ENCODE measurements around the gene BICD2. TPM values are rescaled to one million over a fixed set of nuclear protein-coding genes. Genes with fewer than 3 reads are reported as not detected.
A peak's percentile ranks its signal among the peaks of the same experiment; 100 is the strongest.

BICD2 gene
- total and polyA plus RNA-seq, 9 of the 15 experiments (the other 6 are each of a cell fraction or from before 2014, with no cell fraction given): 3.6 to 23.4 (median 11.8) TPM

DNA sequence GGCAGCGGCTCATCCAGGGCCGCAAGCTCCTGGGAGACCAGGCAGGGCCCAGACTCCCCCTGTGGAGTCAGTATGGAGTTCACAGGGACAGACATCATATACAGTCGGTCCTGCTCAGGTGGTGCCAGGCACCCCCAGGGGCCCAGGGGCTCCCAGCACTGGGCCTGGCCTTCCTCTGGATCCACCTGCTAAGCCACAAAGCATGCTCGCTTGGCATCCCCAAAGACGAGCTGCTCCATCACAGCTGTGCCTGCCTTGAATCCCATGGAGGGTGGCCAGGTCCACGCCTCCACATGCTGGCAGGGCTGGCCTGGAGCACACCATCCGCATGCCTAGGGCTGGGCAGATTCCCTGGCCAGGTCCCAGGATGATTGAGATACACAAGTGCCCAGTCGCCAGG is 4.6 kb downstream of the BICD2 start:
- no peaks in the 10 kb centered on the region for H3K36me3 ChIP-seq (ENCODE audit: control insufficient read depth, insufficient read depth, low read length)
- peaks cover 34% of the 10 kb centered on the region for H4K20me1 ChIP-seq (replicated peaks; ENCODE audit: control insufficient read depth, insufficient read depth, low read length)
- FAIRE-seq: no peak
- 0 out of 4 replicates have a peak overlapping the region, but pooled peaks of 1 of the 2 experiments have one; percentile 46 for H3K9ac ChIP-seq (ENCODE audit: insufficient read depth in 1 of 2, low read depth in 2 of 2, low read length in 2 of 2)
- H2AFZ ChIP-seq (ENCODE audit: low read depth, low read length): no peak overlapping the region
- peaks cover 25 to 33% of the 10 kb centered on the region in 2 experiments for H3K4me1 ChIP-seq (replicated peaks in 1 of 2; ENCODE audit: control insufficient read depth in 2 of 2, insufficient read depth in 2 of 2, low read length in 2 of 2)
- H3K79me2 ChIP-seq (ENCODE audit: control insufficient read depth, insufficient read depth, low read length): peaks cover 77% of the 10 kb centered on the region
- TF ChIP-seq LEF1 (IDR thresholded peaks at IDR 0.05) (no peak), MYC (IDR thresholded peaks at IDR 0.05; ENCODE audit: low read depth, low read length) (no peak), MYC (CRISPR knock-in tag; IDR thresholded peaks at IDR 0.05; ENCODE audit: borderline replicate concordance, low read depth) (no peak), ZNF75A (CRISPR knock-in tag; IDR thresholded peaks at IDR 0.05) (no peak), NFXL1 (CRISPR knock-in tag; IDR thresholded peaks at IDR 0.05) (no peak), PYGO2 (tag; IDR thresholded peaks at IDR 0.05) (no peak), POLR3A (IDR thresholded peaks at IDR 0.05; ENCODE audit: borderline replicate concordance, extremely low read depth, insufficient read depth, insufficient read length) (no peak), XRCC3 (IDR thresholded peaks at IDR 0.05) (no peak), PHB (CRISPR knock-in tag; IDR thresholded peaks at IDR 0.05) (no peak), HDAC6 (IDR thresholded peaks at IDR 0.05; ENCODE audit: low read depth, low read length) (no peak)
- TF ChIP-seq, protein P1, sequence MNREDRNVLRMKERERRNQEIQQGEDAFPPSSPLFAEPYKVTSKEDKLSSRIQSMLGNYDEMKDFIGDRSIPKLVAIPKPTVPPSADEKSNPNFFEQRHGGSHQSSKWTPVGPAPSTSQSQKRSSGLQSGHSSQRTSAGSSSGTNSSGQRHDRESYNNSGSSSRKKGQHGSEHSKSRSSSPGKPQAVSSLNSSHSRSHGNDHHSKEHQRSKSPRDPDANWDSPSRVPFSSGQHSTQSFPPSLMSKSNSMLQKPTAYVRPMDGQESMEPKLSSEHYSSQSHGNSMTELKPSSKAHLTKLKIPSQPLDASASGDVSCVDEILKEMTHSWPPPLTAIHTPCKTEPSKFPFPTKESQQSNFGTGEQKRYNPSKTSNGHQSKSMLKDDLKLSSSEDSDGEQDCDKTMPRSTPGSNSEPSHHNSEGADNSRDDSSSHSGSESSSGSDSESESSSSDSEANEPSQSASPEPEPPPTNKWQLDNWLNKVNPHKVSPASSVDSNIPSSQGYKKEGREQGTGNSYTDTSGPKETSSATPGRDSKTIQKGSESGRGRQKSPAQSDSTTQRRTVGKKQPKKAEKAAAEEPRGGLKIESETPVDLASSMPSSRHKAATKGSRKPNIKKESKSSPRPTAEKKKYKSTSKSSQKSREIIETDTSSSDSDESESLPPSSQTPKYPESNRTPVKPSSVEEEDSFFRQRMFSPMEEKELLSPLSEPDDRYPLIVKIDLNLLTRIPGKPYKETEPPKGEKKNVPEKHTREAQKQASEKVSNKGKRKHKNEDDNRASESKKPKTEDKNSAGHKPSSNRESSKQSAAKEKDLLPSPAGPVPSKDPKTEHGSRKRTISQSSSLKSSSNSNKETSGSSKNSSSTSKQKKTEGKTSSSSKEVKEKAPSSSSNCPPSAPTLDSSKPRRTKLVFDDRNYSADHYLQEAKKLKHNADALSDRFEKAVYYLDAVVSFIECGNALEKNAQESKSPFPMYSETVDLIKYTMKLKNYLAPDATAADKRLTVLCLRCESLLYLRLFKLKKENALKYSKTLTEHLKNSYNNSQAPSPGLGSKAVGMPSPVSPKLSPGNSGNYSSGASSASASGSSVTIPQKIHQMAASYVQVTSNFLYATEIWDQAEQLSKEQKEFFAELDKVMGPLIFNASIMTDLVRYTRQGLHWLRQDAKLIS (CRISPR knock-in tag; IDR thresholded peaks at IDR 0.05): no peak
- H3K9me1 ChIP-seq (ENCODE audit: control insufficient read depth, insufficient read depth, low read length): peaks cover 9% of the 10 kb centered on the region
- no peak overlapping the region for H3K4me3 ChIP-seq
- 85% methylated on average over 8 of the region's 8 CpGs for WGBS (ENCODE audit: insufficient coverage, low coverage, missing lambda C conversion rate)
- no peak for DNase-seq (ENCODE audit: extremely low read depth in 1 of 4, low spot score in 3 of 4)
- H3K27me3 ChIP-seq (ENCODE audit: control insufficient read depth in 2 of 2, insufficient read depth in 2 of 2, low read length in 2 of 2): no peaks in the 10 kb centered on the region
- no peak overlapping the region for H3K27ac ChIP-seq (ENCODE audit: extremely low read depth, low read depth, low read length)
- in situ Hi-C loops (cut with MboI): no loop called here
- no peak for ATAC-seq
- ChIA-PET POLR2A (interaction anchor here (0.6 to 0.7 kb wide), 2 partner anchors 47 to 837 kb away, joined by 4 read pairs; no protein-coding TSS in a partner anchor), CTCF (ENCODE audit: low intra/inter-chr PET ratio) (no interaction called here)
- BruUV-seq (replicated peaks): no TSS peak
- H3K9me3 ChIP-seq (replicated peaks; ENCODE audit: control insufficient read depth, insufficient read depth, low read depth, low read length): no peaks in the 10 kb centered on the region
- no peak overlapping the region for H3K4me2 ChIP-seq (ENCODE audit: insufficient read depth, low read length)
- intact Hi-C loops (cut with micrococcal nuclease): no loop called here
